H1 (cell line): ENCODE data around the gene TAS2R13. TPM values are rescaled to one million over a fixed set of nuclear protein-coding genes. Genes with fewer than 3 reads are reported as not detected.

Experiments
- CTCF ChIA-PET: fragments of 300-600 bp; sonication (Branson Sonifier 250); formaldehyde crosslinking; loops from one replicate; lab custom pipeline; 2021; ENCODE audit not compliant: partially characterized antibody; lab: Charles Lee
- POLR2A ChIA-PET: fragments of 300-600 bp; sonication (Branson Sonifier 250); formaldehyde crosslinking; loops from one replicate; lab custom pipeline; 2021; ENCODE audit warnings: inconsistent platforms; ENCODE audit not compliant: partially characterized antibody; lab: Charles Lee
- DNase-seq, 2 experiments: peaks; one replicate each; pipeline versions ENCODE4 v3.0.0 to v3.0.0-alpha.2; 2010 to 2022; ENCODE audit warnings: low spot score in 2 of 2, low read depth in 1 of 2, mixed read lengths in 1 of 2
- FAIRE-seq: peaks from 2 replicates; lab custom pipeline; 2011; peaks lifted over from hg19 to GRCh38; lab: Jason Lieb, UNC
- H2AFZ ChIP-seq: 2 replicates; pipeline ENCODE4 v1.8.1; 2012; ENCODE audit warnings: low read length, inconsistent platforms
- H2AK5ac ChIP-seq: 2 replicates; pipeline ENCODE4 v1.6.1; 2013; ENCODE audit warnings: low read depth, low read length
- H2BK120ac ChIP-seq: replicated peaks from 2 replicates; pipeline ENCODE3; 2013; ENCODE audit warnings: low read depth, low read length, inconsistent platforms
- H2BK12ac ChIP-seq: 2 replicates; pipeline ENCODE4 v1.6.1; 2013; ENCODE audit warnings: low read depth, low read length
- H2BK15ac ChIP-seq: 2 replicates; pipeline ENCODE4 v1.6.1; 2013; ENCODE audit warnings: low read length
- H2BK20ac ChIP-seq: 2 replicates; pipeline ENCODE4 v1.6.1; 2013; ENCODE audit warnings: low read length
- H2BK5ac ChIP-seq: 2 replicates; pipeline ENCODE4 v1.6.1; 2013; ENCODE audit warnings: low read depth, low read length
- H3K14ac ChIP-seq: 2 replicates; pipeline ENCODE4 v1.6.1; 2013; ENCODE audit warnings: inconsistent platforms; ENCODE audit not compliant: insufficient read length
- H3K18ac ChIP-seq: 2 replicates; pipeline ENCODE4 v1.6.1; 2013; ENCODE audit warnings: low read length; ENCODE audit errors: extremely low read depth
- H3K23ac ChIP-seq: 2 replicates; pipeline ENCODE4 v1.6.1; 2013; ENCODE audit warnings: inconsistent platforms; ENCODE audit not compliant: insufficient read length
- H3K23me2 ChIP-seq: 2 replicates; pipeline ENCODE4 v1.6.1; 2013; ENCODE audit warnings: low read depth, low read length
- H3K27ac ChIP-seq: 2 replicates; pipeline ENCODE4 v1.6.1; 2011; ENCODE audit warnings: low read depth, low read length, inconsistent platforms
- H3K27me3 ChIP-seq, 4 experiments: replicated peaks in 1 of 4; 1 replicate in 1 of 4; 2 replicates in 3 of 4; pipeline versions ENCODE4 v1.6.1 to v1.8.1; 2011 to 2013; ENCODE audit warnings: low read length in 3 of 4, mild to moderate bottlenecking in 3 of 4, inconsistent platforms in 2 of 4, mixed read lengths in 2 of 4, moderate library complexity in 1 of 4; ENCODE audit not compliant: control insufficient read depth in 3 of 4, insufficient read depth in 3 of 4; ENCODE audit errors: extremely low read depth in 1 of 4
- H3K36me3 ChIP-seq, 4 experiments: 2 replicates each; pipeline versions ENCODE4 v1.6.1 to v1.8.1; 2011 to 2013; ENCODE audit warnings: mild to moderate bottlenecking in 4 of 4, low read length in 3 of 4, moderate library complexity in 2 of 4, control low read depth in 1 of 4, inconsistent platforms in 1 of 4; ENCODE audit not compliant: insufficient read depth in 4 of 4, control insufficient read depth in 2 of 4
- H3K4ac ChIP-seq: replicated peaks from 2 replicates; pipeline ENCODE3; 2013; ENCODE audit warnings: low read length, low read depth, mixed read lengths, inconsistent platforms; ENCODE audit not compliant: insufficient read length
- H3K4me1 ChIP-seq, 4 experiments: replicated peaks in 1 of 4; 1 replicate in 1 of 4; 2 replicates in 3 of 4; pipeline versions ENCODE4 v1.6.1 to v1.8.1; 2011 to 2013; ENCODE audit warnings: low read length in 3 of 4, inconsistent platforms in 2 of 4, mixed read lengths in 1 of 4; ENCODE audit not compliant: insufficient read depth in 4 of 4, control insufficient read depth in 3 of 4
- H3K4me2 ChIP-seq, 2 experiments: 2 replicates each; pipeline versions ENCODE4 v1.6.1 to v1.8.1; 2011 to 2013; ENCODE audit warnings: low read depth in 2 of 2, low read length in 2 of 2, control low read depth in 1 of 2, inconsistent platforms in 1 of 2, mild to moderate bottlenecking in 1 of 2; ENCODE audit not compliant: insufficient read depth in 1 of 2
- H3K4me3 ChIP-seq, 4 experiments: fragments of 200-600, 300-600 bp in 1 of 4; sonication (generic), shearing (Covaris generic), sonication (Bioruptor Twin) in 1 of 4; 2 replicates each; pipeline versions ENCODE4 v1.5.1 to v1.8.1; 2011 to 2016; ENCODE audit warnings: low read length in 4 of 4, low read depth in 3 of 4, control low read depth in 2 of 4, inconsistent platforms in 2 of 4, mild to moderate bottlenecking in 2 of 4, mixed read lengths in 1 of 4, moderate library complexity in 1 of 4; ENCODE audit not compliant: insufficient read depth in 2 of 4; ENCODE audit errors: extremely low read depth in 1 of 4
- H3K56ac ChIP-seq: replicated peaks from 2 replicates; pipeline ENCODE3; 2013; ENCODE audit warnings: low read depth, mild to moderate bottlenecking, mixed read lengths, low read length, inconsistent platforms; ENCODE audit not compliant: insufficient read length
- H3K79me1 ChIP-seq: 2 replicates; pipeline ENCODE4 v1.6.1; 2013; ENCODE audit warnings: low read depth, low read length, control low read depth
- H3K79me2 ChIP-seq, 2 experiments: 2 replicates each; pipeline versions ENCODE4 v1.6.1 to v1.8.1; 2012 to 2013; ENCODE audit warnings: low read length in 2 of 2, mild to moderate bottlenecking in 2 of 2, inconsistent platforms in 1 of 2; ENCODE audit not compliant: insufficient read depth in 2 of 2, control insufficient read depth in 1 of 2
- H3K9ac ChIP-seq, 4 experiments: replicated peaks in 1 of 4; 1 replicate in 1 of 4; 2 replicates in 3 of 4; pipeline versions ENCODE4 v1.6.1 to v1.8.1; 2011 to 2013; ENCODE audit warnings: low read depth in 3 of 4, low read length in 3 of 4, control low read depth in 2 of 4, mild to moderate bottlenecking in 2 of 4, moderate library complexity in 2 of 4, inconsistent platforms in 1 of 4; ENCODE audit errors: extremely low read depth in 1 of 4
- H3K9me3 ChIP-seq, 2 experiments: 2 replicates each; pipeline versions ENCODE4 v1.6.1 to v1.8.1; 2012 to 2013; ENCODE audit warnings: mild to moderate bottlenecking in 2 of 2, moderate library complexity in 2 of 2, control low read depth in 1 of 2, inconsistent platforms in 1 of 2, low read depth in 1 of 2, low read length in 1 of 2, mixed read lengths in 1 of 2; ENCODE audit not compliant: insufficient read depth in 2 of 2
- H4K20me1 ChIP-seq, 2 experiments: replicated peaks in 1 of 2; 2 replicates each; pipeline versions ENCODE3 to v1.8.1; 2011 to 2013; ENCODE audit warnings: inconsistent platforms in 2 of 2, low read length in 2 of 2, mild to moderate bottlenecking in 1 of 2; ENCODE audit not compliant: insufficient read depth in 2 of 2, control insufficient read depth in 1 of 2
- H4K5ac ChIP-seq: 2 replicates; pipeline ENCODE4 v1.6.1; 2013; ENCODE audit warnings: low read length, low read depth, mixed read lengths, inconsistent platforms; ENCODE audit not compliant: insufficient read length
- H4K8ac ChIP-seq: 2 replicates; pipeline ENCODE4 v1.8.0; 2013; ENCODE audit warnings: mild to moderate bottlenecking, moderate library complexity, low read length, inconsistent platforms; ENCODE audit not compliant: insufficient read depth; ENCODE audit errors: extremely low read depth
- H4K91ac ChIP-seq: replicated peaks from 2 replicates; pipeline ENCODE3; 2013; ENCODE audit warnings: low read length, mixed read lengths, inconsistent platforms; ENCODE audit not compliant: insufficient read length
- ATF3 ChIP-seq: IDR thresholded peaks from 2 replicates; pipeline ENCODE4 v1.6.1; 2011; ENCODE audit warnings: low read depth, mild to moderate bottlenecking, low read length; ENCODE audit not compliant: insufficient read depth
- BACH1 ChIP-seq: IDR thresholded peaks from 2 replicates; pipeline ENCODE4 v1.6.1; 2012; ENCODE audit warnings: low read length, improper control_type of control experiment
- BCL11A ChIP-seq, 2 experiments: IDR thresholded peaks; one replicate each; pipeline ENCODE4 v1.6.1; 2011; ENCODE audit warnings: low read depth in 2 of 2, low read length in 2 of 2, mild to moderate bottlenecking in 2 of 2
- CBX8 ChIP-seq: fragments of 300-800, 300-1000 bp; sonication (generic); IDR thresholded peaks from 2 replicates; pipeline ENCODE4 v1.7.1; 2016; ENCODE audit warnings: low read depth, low read length, borderline replicate concordance
- E2F6 ChIP-seq: IDR thresholded peaks from 2 replicates; pipeline ENCODE4 v1.6.1; 2012; ENCODE audit warnings: inconsistent platforms
- HDAC6 ChIP-seq: IDR thresholded peaks from one replicate; pipeline ENCODE4 v1.7.1; 2012; ENCODE audit warnings: low read depth, mild to moderate bottlenecking, inconsistent platforms, low read length, moderate library complexity
- NRF1 ChIP-seq: IDR thresholded peaks from 2 replicates; pipeline ENCODE4 v1.6.1; 2011; ENCODE audit warnings: mild to moderate bottlenecking, low read depth, low read length, improper control_type of control experiment
- POLR2A ChIP-seq, 2 experiments: IDR thresholded peaks; 1 replicate in 1 of 2; 2 replicates in 1 of 2; pipeline ENCODE4 v1.6.1; 2011; ENCODE audit warnings: low read depth in 2 of 2, low read length in 2 of 2, mild to moderate bottlenecking in 2 of 2; ENCODE audit errors: control extremely low read depth in 1 of 2
- RAD21 ChIP-seq, 2 experiments: IDR thresholded peaks in 1 of 2; conservative IDR thresholded peaks in 1 of 2; 2 replicates each; pipeline ENCODE4 v1.6.1; 2011; ENCODE audit warnings: low read depth in 2 of 2, low read length in 2 of 2, improper control_type of control experiment in 1 of 2, inconsistent platforms in 1 of 2, mild to moderate bottlenecking in 1 of 2, moderate library complexity in 1 of 2
- SRF ChIP-seq: IDR thresholded peaks from 2 replicates; pipeline ENCODE4 v1.6.1; 2011; ENCODE audit warnings: mild to moderate bottlenecking, low read depth, low read length, moderate library complexity
- TAF7 ChIP-seq: optimal IDR thresholded peaks from 2 replicates; pipeline ENCODE3; 2011; ENCODE audit warnings: low read depth, mild to moderate bottlenecking, inconsistent platforms, low read length, moderate library complexity, borderline replicate concordance
- TBP ChIP-seq: IDR thresholded peaks from 2 replicates; pipeline ENCODE4 v1.6.1; 2011; ENCODE audit warnings: low read depth, low read length, improper control_type of control experiment
- TCF12 ChIP-seq: IDR thresholded peaks from 2 replicates; pipeline ENCODE4 v1.6.1; 2011; ENCODE audit warnings: low read depth, mild to moderate bottlenecking, low read length
- YY1 ChIP-seq: IDR thresholded peaks from 2 replicates; pipeline ENCODE4 v1.6.1; 2011; ENCODE audit warnings: low read depth, mild to moderate bottlenecking, low read length
- WGBS, 2 experiments: shearing (Covaris generic) in 1 of 2; methylation state at CpG; one replicate each; pipeline versions ENCODE4 v1.1.6 to v1.1.7; 2013 to 2015; ENCODE audit warnings: low lambda C conversion rate in 2 of 2, mixed read lengths in 2 of 2, inconsistent platforms in 1 of 2, low coverage in 1 of 2, missing lambda C conversion rate in 1 of 2; ENCODE audit not compliant: insufficient replicate concordance in 2 of 2, insufficient coverage in 1 of 2, insufficient read length in 1 of 2; ENCODE audit errors: extremely low coverage in 1 of 2, missing lambda C conversion rate in 1 of 2; 5-methylcytosine and 5-hydroxymethylcytosine counted together
- polyA plus RNA-seq, 7 experiments: library from polyadenylated mRNA; depleted of rRNA in 3 of 7; stranded (reverse) in 5 of 7; unstranded in 2 of 7; fragments of >200 nt in 5 of 7; fragments of 200-250 nt in 2 of 7; gene quantifications; 1 replicate in 5 of 7; 2 replicates in 1 of 7; 4 replicates in 1 of 7; pipeline versions ENCODE4 v1.2.1 to v1.2.3, GENCODE V29; 2011 to 2013; ENCODE audit warnings: missing spikeins in 2 of 7, mixed read lengths in 2 of 7
- total RNA-seq: library from RNA; stranded (reverse); fragmentation: NEBNext Ultra II Directional; extraction: Animal tissue kit (Norgen Biotek cat#: 25700); gene quantifications from 2 replicates; pipeline ENCODE4 v1.2.1, GENCODE V29; 2021

Gene TAS2R13
- total and polyA plus RNA-seq, 2 of the 8 experiments (the other 6 are each of a cell fraction or from before 2014, with no cell fraction given): 0.09 to 0.17 TPM

GRCh38 chr12:10861366-10861765 lies 48.0 kb downstream of the TAS2R13 start:
- Histone ChIP-seq H3K23ac (no peak overlapping the region), H3K4me3 (no peak overlapping the region), H4K5ac (no peak overlapping the region), H3K79me2 (no peaks in the 10 kb centered on the region), H2AK5ac (no peak overlapping the region), H3K14ac (no peak overlapping the region), H4K20me1 (no peaks in the 10 kb centered on the region), H3K18ac (no peak overlapping the region), H3K4me2 (no peak overlapping the region), H3K27ac (no peak overlapping the region), H4K91ac (no peak overlapping the region), H2BK5ac (no peak overlapping the region), H2AFZ (no peak overlapping the region), H4K8ac (no peak overlapping the region), H2BK20ac (no peak overlapping the region), H3K9ac (no peak overlapping the region), H3K23me2 (no peaks in the 10 kb centered on the region), H3K4ac (no peak overlapping the region), H2BK120ac (no peak overlapping the region), H3K4me1 (no peaks in the 10 kb centered on the region), H2BK15ac (no peak overlapping the region), H3K56ac (no peak overlapping the region), H3K27me3 (no peaks in the 10 kb centered on the region), H2BK12ac (no peak overlapping the region), H3K9me3 (peaks cover 5 to 12% of the 10 kb centered on the region in 2 experiments; a peak in 2 of 4 replicates), H3K36me3 (peaks cover 0 to 7% (median 0%) of the 10 kb centered on the region in 4 experiments; a peak in 1 of 8 replicates), H3K79me1 (no peaks in the 10 kb centered on the region)
- DNase-seq (no peak), FAIRE-seq (no peak)
- ChIA-PET CTCF (no interaction called here), POLR2A (interaction anchor here (0.6 kb wide), 1 partner anchor 10 kb away, joined by 3 read pairs; no protein-coding TSS in a partner anchor)
- 89% methylated on average over 2 of the region's 2 CpGs; no CpG with 5 or more reads in 1 of the 2 experiments for WGBS, 2 experiments
- TF ChIP-seq BCL11A (IDR thresholded peaks at IDR 0.05; ENCODE audit: low read depth in 2 of 2, low read length in 2 of 2): no peak
- TF ChIP-seq TCF12: no peak
- no peak for TF ChIP-seq TAF7
- no peak for TF ChIP-seq SRF
- TF ChIP-seq BACH1: no peak
- no peak for TF ChIP-seq NRF1
- TF ChIP-seq ATF3: no peak
- TF ChIP-seq YY1: no peak
- no peak for TF ChIP-seq TBP
- no peak for TF ChIP-seq E2F6
- no peak for TF ChIP-seq RAD21 (IDR thresholded peaks at IDR 0.05 in 1 of 2, conservative IDR thresholded peaks at IDR 0.05 in 1 of 2; ENCODE audit: low read depth in 2 of 2, low read length in 2 of 2)
- TF ChIP-seq POLR2A (IDR thresholded peaks at IDR 0.05; ENCODE audit: control extremely low read depth in 1 of 2, low read depth in 2 of 2, low read length in 2 of 2): no peak
- no peak for TF ChIP-seq HDAC6
- no peak for TF ChIP-seq CBX8
